Endothelial cell (in vitro differentiated cells): ENCODE results near the gene TGFB2. TPM values are rescaled to one million over a fixed set of nuclear protein-coding genes. Genes with fewer than 3 reads are reported as not detected.

ENCODE experiments used
- DNase-seq: peaks from one replicate; pipeline ENCODE4 v3.0.0; 2021; ENCODE audit warnings: low spot score
- H3K27ac Mint-ChIP-seq: one replicate; pipeline ENCODE4 v1.8.0; 2021; ENCODE audit warnings: mixed read lengths, inconsistent platforms; ENCODE audit not compliant: unreplicated experiment
- H3K27me3 Mint-ChIP-seq: one replicate; pipeline ENCODE4 v1.8.0; 2021; ENCODE audit warnings: mild to moderate bottlenecking, moderate library complexity, mixed read lengths, inconsistent platforms; ENCODE audit not compliant: unreplicated experiment
- H3K36me3 Mint-ChIP-seq: one replicate; pipeline ENCODE4 v1.8.0; 2021; ENCODE audit warnings: mild to moderate bottlenecking, low read depth, mixed read lengths, inconsistent platforms; ENCODE audit not compliant: unreplicated experiment
- H3K4me1 Mint-ChIP-seq: one replicate; pipeline ENCODE4 v1.8.0; 2021; ENCODE audit warnings: mild to moderate bottlenecking, mixed read lengths, inconsistent platforms; ENCODE audit not compliant: unreplicated experiment
- H3K4me3 Mint-ChIP-seq: one replicate; pipeline ENCODE4 v1.8.0; 2021; ENCODE audit warnings: mild to moderate bottlenecking, mixed read lengths, inconsistent platforms; ENCODE audit not compliant: unreplicated experiment
- H3K9me3 Mint-ChIP-seq: one replicate; pipeline ENCODE4 v1.8.0; 2021; ENCODE audit warnings: mixed read lengths, inconsistent platforms; ENCODE audit not compliant: unreplicated experiment
- total RNA-seq: library from RNA; stranded (reverse); fragmentation: NEBNext Ultra II Directional; extraction: Animal tissue kit (Norgen Biotek cat#: 25700); gene quantifications from one replicate; pipeline ENCODE4 v1.2.1, GENCODE V29; 2021; ENCODE audit not compliant: unreplicated experiment
- TF ChIP-seq, protein P1 (sequence below): fragments of 200-600 bp; sonication (generic); IDR thresholded peaks from one replicate; pipeline ENCODE4 v1.5.0; 2021; ENCODE audit warnings: antibody characterized with exemption; ENCODE audit not compliant: unreplicated experiment

Gene TGFB2
- total RNA-seq, 1 donor from 2014 or later: 0.62 TPM

DNA sequence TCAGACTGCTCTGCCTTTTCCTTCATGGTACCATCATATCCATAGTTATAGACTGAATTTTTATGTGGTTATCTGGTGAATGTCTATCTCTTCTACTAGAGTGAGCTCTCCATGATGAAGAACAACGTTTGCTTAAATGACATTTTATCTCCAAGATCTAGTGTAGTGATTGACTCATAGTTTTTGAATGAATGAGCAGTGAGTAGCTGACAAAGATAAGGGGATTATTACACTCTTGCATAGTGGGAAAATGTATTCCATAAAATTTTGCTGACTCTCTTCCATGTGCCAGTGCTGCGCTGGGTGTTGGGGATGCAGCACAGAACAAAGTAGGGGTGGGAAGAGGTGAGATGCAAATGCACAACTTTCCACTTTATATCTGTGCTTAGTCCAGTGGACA lies 147.7 kb downstream of the TGFB2 start:
- no peaks in the 10 kb centered on the region for H3K4me1 Mint-ChIP-seq
- no peaks in the 10 kb centered on the region for H3K36me3 Mint-ChIP-seq
- H3K4me3 Mint-ChIP-seq: no peak overlapping the region
- H3K27ac Mint-ChIP-seq: no peak overlapping the region
- TF ChIP-seq, protein P1, sequence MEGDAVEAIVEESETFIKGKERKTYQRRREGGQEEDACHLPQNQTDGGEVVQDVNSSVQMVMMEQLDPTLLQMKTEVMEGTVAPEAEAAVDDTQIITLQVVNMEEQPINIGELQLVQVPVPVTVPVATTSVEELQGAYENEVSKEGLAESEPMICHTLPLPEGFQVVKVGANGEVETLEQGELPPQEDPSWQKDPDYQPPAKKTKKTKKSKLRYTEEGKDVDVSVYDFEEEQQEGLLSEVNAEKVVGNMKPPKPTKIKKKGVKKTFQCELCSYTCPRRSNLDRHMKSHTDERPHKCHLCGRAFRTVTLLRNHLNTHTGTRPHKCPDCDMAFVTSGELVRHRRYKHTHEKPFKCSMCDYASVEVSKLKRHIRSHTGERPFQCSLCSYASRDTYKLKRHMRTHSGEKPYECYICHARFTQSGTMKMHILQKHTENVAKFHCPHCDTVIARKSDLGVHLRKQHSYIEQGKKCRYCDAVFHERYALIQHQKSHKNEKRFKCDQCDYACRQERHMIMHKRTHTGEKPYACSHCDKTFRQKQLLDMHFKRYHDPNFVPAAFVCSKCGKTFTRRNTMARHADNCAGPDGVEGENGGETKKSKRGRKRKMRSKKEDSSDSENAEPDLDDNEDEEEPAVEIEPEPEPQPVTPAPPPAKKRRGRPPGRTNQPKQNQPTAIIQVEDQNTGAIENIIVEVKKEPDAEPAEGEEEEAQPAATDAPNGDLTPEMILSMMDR: no peak
- DNase-seq: no peak
- no peaks in the 10 kb centered on the region for H3K27me3 Mint-ChIP-seq
- H3K9me3 Mint-ChIP-seq: no peaks in the 10 kb centered on the region

- no peaks in the 10 kb centered on the region for H3K27me3 Mint-ChIP-seq
- no peak overlapping the region for H3K4me3 Mint-ChIP-seq
- H3K27ac Mint-ChIP-seq: no peak overlapping the region
- no peak for DNase-seq
- TF ChIP-seq, protein P1: no peak
- no peaks in the 10 kb centered on the region for H3K9me3 Mint-ChIP-seq
- no peaks in the 10 kb centered on the region for H3K36me3 Mint-ChIP-seq
- no peaks in the 10 kb centered on the region for H3K4me1 Mint-ChIP-seq
Measured at GRCh38 chr1:218493986-218494385, 148.8 kb downstream of the TGFB2 start.

Other genes with a start within 250 kb of the TGFB2 start
- 11.7 TPM for gene RRP15, start 60.0 kb upstream of the TGFB2 start, total RNA-seq